Fibroblast of lung (primary cell): Measurements from ENCODE around the gene GRID1. TPM values are rescaled to one million over a fixed set of nuclear protein-coding genes. Genes with fewer than 3 reads are reported as not detected.

Experiments used
- DNase-seq, 2 donors: peaks; one replicate each; pipeline versions ENCODE4 v3.0.0 to v3.0.0-alpha.2; 2010; ENCODE audit warnings: low read depth in 2 of 2
- H2AFZ ChIP-seq: 2 replicates; pipeline ENCODE4 v1.5.1; 2012; ENCODE audit warnings: low read length, control low read depth, inconsistent platforms
- H3K27ac ChIP-seq: 2 replicates; pipeline ENCODE4 v1.5.1; 2011; ENCODE audit warnings: low read length, control low read depth; ENCODE audit not compliant: insufficient read depth
- H3K27me3 ChIP-seq: 2 replicates; pipeline ENCODE4 v1.5.1; 2011; ENCODE audit warnings: mild to moderate bottlenecking, low read length; ENCODE audit not compliant: control insufficient read depth, insufficient read depth
- H3K36me3 ChIP-seq: 2 replicates; pipeline ENCODE4 v1.5.1; 2011; ENCODE audit warnings: low read length; ENCODE audit not compliant: control insufficient read depth, insufficient read depth
- H3K4me1 ChIP-seq: 2 replicates; pipeline ENCODE4 v1.5.1; 2011; ENCODE audit warnings: low read length; ENCODE audit not compliant: control insufficient read depth, insufficient read depth; ENCODE audit errors: extremely low read depth
- H3K4me2 ChIP-seq: 2 replicates; pipeline ENCODE4 v1.5.1; 2011; ENCODE audit warnings: low read length, control low read depth; ENCODE audit not compliant: insufficient read depth; ENCODE audit errors: extremely low read depth
- H3K4me3 ChIP-seq, 4 experiments: fragments of 200-600 bp in 1 of 4; sonication (generic) in 1 of 4; replicated peaks in 1 of 4; 2 replicates each; pipeline ENCODE4 v1.5.1; 2011 to 2016; ENCODE audit warnings: low read length in 4 of 4, low read depth in 3 of 4, mild to moderate bottlenecking in 3 of 4, control low read depth in 2 of 4, inconsistent platforms in 1 of 4, mixed read lengths in 1 of 4; ENCODE audit not compliant: insufficient read depth in 1 of 4; ENCODE audit errors: control extremely low read depth in 1 of 4
- H3K79me2 ChIP-seq: 2 replicates; pipeline ENCODE4 v1.5.1; 2012; ENCODE audit warnings: mild to moderate bottlenecking, low read length, inconsistent platforms; ENCODE audit not compliant: control insufficient read depth, insufficient read depth
- H3K9ac ChIP-seq: 2 replicates; pipeline ENCODE4 v1.5.1; 2011; ENCODE audit warnings: mild to moderate bottlenecking, low read length, control low read depth; ENCODE audit not compliant: insufficient read depth
- H3K9me3 ChIP-seq: 2 replicates; pipeline ENCODE4 v1.5.1; 2012; ENCODE audit warnings: low read depth, low read length; ENCODE audit not compliant: control insufficient read depth, insufficient read depth
- H4K20me1 ChIP-seq: 2 replicates; pipeline ENCODE4 v1.5.1; 2011; ENCODE audit warnings: low read length; ENCODE audit not compliant: control insufficient read depth, insufficient read depth; ENCODE audit errors: extremely low read depth
- EZH2 ChIP-seq: IDR thresholded peaks from 2 replicates; pipeline ENCODE4 v1.5.1; 2012; ENCODE audit warnings: low read length, control low read depth, mild to moderate bottlenecking; ENCODE audit errors: missing control alignments
- polyA plus RNA-seq, 2 donors: library from polyadenylated mRNA; depleted of rRNA in 1 of 2; stranded (reverse) in 1 of 2; unstranded in 1 of 2; fragments of >200 nt; gene quantifications; 2 replicates each; pipeline ENCODE4 v1.2.1, GENCODE V29; 2011 to 2012; ENCODE audit warnings: missing spikeins in 1 of 2
- total RNA-seq: library from RNA; depleted of rRNA; stranded (reverse); fragments of >200 nt; gene quantifications from 2 replicates; pipeline ENCODE4 v1.2.1, GENCODE V29; 2014
- TF ChIP-seq, protein P1 (sequence below), 2 donors: IDR thresholded peaks in 1 of 2; conservative IDR thresholded peaks in 1 of 2; 1 replicate in 1 of 2; 2 replicates in 1 of 2; pipeline ENCODE4 v1.5.1; 2011 to 2012; ENCODE audit warnings: low read length in 2 of 2, control low read depth in 1 of 2, inconsistent platforms in 1 of 2, low read depth in 1 of 2, mild to moderate bottlenecking in 1 of 2

GRID1 gene
- total and polyA plus RNA-seq, 2 donors (not counting 1 experiment from before 2014, with no cell fraction given), result 0.03 to 0.33 TPM

DNA sequence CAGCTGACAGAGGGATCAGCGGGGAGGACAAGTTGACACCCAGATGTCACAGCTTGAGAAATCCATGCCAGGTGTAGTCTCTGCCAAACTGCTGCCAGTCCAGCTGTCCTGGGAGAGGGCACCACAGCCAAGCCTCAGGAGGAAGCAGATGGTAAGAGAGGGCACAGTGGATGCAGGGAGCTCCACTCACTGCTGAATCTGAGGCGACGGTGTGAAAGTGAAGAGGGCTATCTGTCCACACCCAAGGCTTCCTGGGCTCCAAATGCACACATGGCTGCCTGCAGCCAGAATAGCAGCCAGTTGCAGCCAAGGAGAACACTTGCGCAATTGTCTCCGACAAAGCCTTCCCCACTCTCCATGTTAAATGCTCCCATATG, 502.4 kb downstream of the GRID1 start:
- Histone ChIP-seq H4K20me1 (no peaks in the 10 kb centered on the region), H3K27ac (no peak overlapping the region), H3K4me3 (no peak overlapping the region), H2AFZ (no peak overlapping the region), H3K9ac (no peak overlapping the region), H3K27me3 (no peaks in the 10 kb centered on the region), H3K36me3 (no peaks in the 10 kb centered on the region), H3K4me2 (no peak overlapping the region), H3K79me2 (no peaks in the 10 kb centered on the region), H3K4me1 (no peaks in the 10 kb centered on the region), H3K9me3 (no peaks in the 10 kb centered on the region)
- TF ChIP-seq, protein P1, sequence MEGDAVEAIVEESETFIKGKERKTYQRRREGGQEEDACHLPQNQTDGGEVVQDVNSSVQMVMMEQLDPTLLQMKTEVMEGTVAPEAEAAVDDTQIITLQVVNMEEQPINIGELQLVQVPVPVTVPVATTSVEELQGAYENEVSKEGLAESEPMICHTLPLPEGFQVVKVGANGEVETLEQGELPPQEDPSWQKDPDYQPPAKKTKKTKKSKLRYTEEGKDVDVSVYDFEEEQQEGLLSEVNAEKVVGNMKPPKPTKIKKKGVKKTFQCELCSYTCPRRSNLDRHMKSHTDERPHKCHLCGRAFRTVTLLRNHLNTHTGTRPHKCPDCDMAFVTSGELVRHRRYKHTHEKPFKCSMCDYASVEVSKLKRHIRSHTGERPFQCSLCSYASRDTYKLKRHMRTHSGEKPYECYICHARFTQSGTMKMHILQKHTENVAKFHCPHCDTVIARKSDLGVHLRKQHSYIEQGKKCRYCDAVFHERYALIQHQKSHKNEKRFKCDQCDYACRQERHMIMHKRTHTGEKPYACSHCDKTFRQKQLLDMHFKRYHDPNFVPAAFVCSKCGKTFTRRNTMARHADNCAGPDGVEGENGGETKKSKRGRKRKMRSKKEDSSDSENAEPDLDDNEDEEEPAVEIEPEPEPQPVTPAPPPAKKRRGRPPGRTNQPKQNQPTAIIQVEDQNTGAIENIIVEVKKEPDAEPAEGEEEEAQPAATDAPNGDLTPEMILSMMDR (conservative IDR thresholded peaks at IDR 0.05 in 1 of 2, IDR thresholded peaks at IDR 0.05 in 1 of 2; ENCODE audit: low read depth in 1 of 2, low read length in 2 of 2), result no peak
- no peak for TF ChIP-seq EZH2
- DNase-seq, result no peak

DNA sequence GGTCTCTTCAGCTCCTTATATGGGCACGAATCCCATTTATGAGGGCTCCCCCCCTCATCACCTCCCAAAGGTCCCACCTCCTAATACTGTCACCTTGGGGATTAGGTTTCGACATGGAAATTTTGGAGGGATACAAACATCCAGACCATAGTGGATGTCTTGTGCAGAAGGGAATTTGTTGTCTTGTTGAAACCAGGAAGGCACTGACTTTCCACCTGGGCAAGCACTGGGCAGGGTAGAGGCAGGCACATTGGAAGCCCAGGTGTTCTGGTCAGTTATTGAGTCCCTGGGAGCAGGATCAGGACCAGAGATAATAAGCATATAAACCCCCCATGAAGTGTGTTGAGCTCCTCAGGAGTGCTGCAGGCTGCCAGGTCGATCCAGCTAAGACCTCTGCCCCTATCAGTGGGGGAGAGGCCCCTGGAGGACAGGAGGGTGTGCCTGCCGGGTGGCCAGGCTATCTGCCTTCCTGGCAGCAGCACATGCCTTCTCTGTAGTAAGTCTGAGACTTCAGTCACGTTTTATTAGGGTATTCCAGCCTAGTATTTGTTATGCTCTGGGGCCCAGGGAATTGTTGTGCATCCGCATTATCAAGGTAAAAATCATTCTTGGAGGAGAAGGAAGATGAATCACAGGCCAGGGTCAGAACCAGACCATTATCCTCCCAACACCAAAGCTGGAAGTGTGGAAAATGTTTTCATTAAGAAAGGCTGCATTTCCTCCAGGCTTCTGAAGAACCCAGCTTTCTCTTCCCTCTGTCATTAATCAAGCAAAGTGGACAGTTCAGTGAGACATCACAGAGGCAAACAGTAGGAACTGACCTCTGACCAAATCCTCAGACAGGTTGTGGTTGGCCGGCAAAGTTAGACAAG, 503.1 kb downstream of the GRID1 start:
- DNase-seq, result no peak
- Histone ChIP-seq H3K27me3 (no peaks in the 10 kb centered on the region), H3K9me3 (no peaks in the 10 kb centered on the region), H3K4me1 (no peaks in the 10 kb centered on the region), H3K4me3 (no peak overlapping the region), H3K9ac (no peak overlapping the region), H3K4me2 (no peak overlapping the region), H3K27ac (no peak overlapping the region), H4K20me1 (no peaks in the 10 kb centered on the region), H3K79me2 (no peaks in the 10 kb centered on the region), H2AFZ (no peak overlapping the region), H3K36me3 (no peaks in the 10 kb centered on the region)
- TF ChIP-seq EZH2, result no peak
- TF ChIP-seq, protein P1 (conservative IDR thresholded peaks at IDR 0.05 in 1 of 2, IDR thresholded peaks at IDR 0.05 in 1 of 2; ENCODE audit: low read depth in 1 of 2, low read length in 2 of 2), result no peak

DNA sequence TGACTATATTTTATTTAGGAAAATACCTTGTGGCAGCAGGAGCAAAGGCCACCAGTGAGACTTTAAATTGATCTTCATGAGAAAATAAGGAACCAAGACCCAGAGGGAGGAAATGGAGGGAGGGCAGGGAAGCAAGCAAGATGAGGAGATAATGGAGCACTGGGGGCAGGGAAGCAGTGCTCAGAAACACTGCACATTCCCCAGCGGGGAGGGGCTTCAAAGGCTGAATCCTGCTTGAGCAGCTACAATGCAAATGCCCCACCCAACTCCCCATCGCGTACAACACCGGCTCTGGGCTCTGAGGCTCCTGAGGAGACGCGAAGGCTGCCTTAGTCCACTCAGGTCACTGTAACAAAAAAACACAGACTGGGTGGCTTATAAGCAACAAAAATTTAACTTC, 503.8 kb downstream of the GRID1 start:
- no peaks in the 10 kb centered on the region for H3K9me3 ChIP-seq
- H3K79me2 ChIP-seq, result no peaks in the 10 kb centered on the region
- H3K4me1 ChIP-seq, result no peaks in the 10 kb centered on the region
- no peak overlapping the region for H3K4me3 ChIP-seq
- DNase-seq, result no peak
- no peak overlapping the region for H3K4me2 ChIP-seq
- TF ChIP-seq, protein P1 (conservative IDR thresholded peaks at IDR 0.05 in 1 of 2, IDR thresholded peaks at IDR 0.05 in 1 of 2; ENCODE audit: low read depth in 1 of 2, low read length in 2 of 2), result no peak
- TF ChIP-seq EZH2, result no peak
- no peaks in the 10 kb centered on the region for H4K20me1 ChIP-seq
- no peak overlapping the region for H3K27ac ChIP-seq
- no peaks in the 10 kb centered on the region for H3K36me3 ChIP-seq
- no peak overlapping the region for H2AFZ ChIP-seq
- no peak overlapping the region for H3K9ac ChIP-seq
- no peaks in the 10 kb centered on the region for H3K27me3 ChIP-seq
